HG02943 (cell line): ENCODE results near the gene CAPN11.

ENCODE experiments used
- ATAC-seq: cut with Tn5 transposase; IDR thresholded peaks from one replicate; pipeline ENCODE4 v1.9.1; 2021; ENCODE audit warnings: mild to moderate bottlenecking, low read depth, moderate library complexity; ENCODE audit not compliant: unreplicated experiment

The CAPN11 gene

GRCh38 chr6:44158770-44159228 lies at the start of gene CAPN11:
CAPN11 (plus strand) TSS chr6:44158820; CDS start chr6:44158849, 29 bp downstream.
- ATAC-seq: no peak

- ATAC-seq: no peak
These were observed 49.4 kb upstream of the CAPN11 start for GRCh38 chr6:44109212-44109611.

GRCh38 chr6:44110005-44110676 lies 48.5 kb upstream of the CAPN11 start:
- ATAC-seq: no peak

GRCh38 chr6:44110966-44111365 lies 47.7 kb upstream of the CAPN11 start:
- ATAC-seq: no peak

- ATAC-seq: no peak
These were observed 46.9 kb upstream of the CAPN11 start for GRCh38 chr6:44111434-44112417.

GRCh38 chr6:44113414-44113813 lies 45.2 kb upstream of the CAPN11 start:
- no peak for ATAC-seq

- no peak for ATAC-seq
These were observed 42.8 kb upstream of the CAPN11 start for GRCh38 chr6:44115866-44116265.

GRCh38 chr6:44116641-44117382 lies 41.8 kb upstream of the CAPN11 start:
- no peak for ATAC-seq

- no peak for ATAC-seq
These were observed 41.1 kb upstream of the CAPN11 start for GRCh38 chr6:44117397-44118128.

GRCh38 chr6:44119704-44120262 lies 38.8 kb upstream of the CAPN11 start:
- no peak for ATAC-seq

- no peak for ATAC-seq
These were observed 37.8 kb upstream of the CAPN11 start for GRCh38 chr6:44120692-44121443.

GRCh38 chr6:44122801-44123200 lies 35.8 kb upstream of the CAPN11 start:
- no peak for ATAC-seq

- no peak for ATAC-seq
These were observed 35.1 kb upstream of the CAPN11 start for GRCh38 chr6:44123544-44123943.

GRCh38 chr6:44126320-44127149 lies 32.1 kb upstream of the CAPN11 start:
- ATAC-seq: peak; percentile 40

GRCh38 chr6:44127186-44128019 lies 31.2 kb upstream of the CAPN11 start, which contains the start of the genes MRPL14 and TMEM63B:
MRPL14 (minus strand) TSS chr6:44127452; CDS start chr6:44116611, 10,841 bp downstream.
TMEM63B (plus strand) TSS chr6:44127554; CDS start chr6:44134585, 7,031 bp downstream.
- peak; percentile 49 for ATAC-seq

- no peak for ATAC-seq
These were observed 30.4 kb upstream of the CAPN11 start for GRCh38 chr6:44128020-44128917.
